Panc1 (cell line): ENCODE measurements around the gene SRD5A2. TPM values are rescaled to one million over a fixed set of nuclear protein-coding genes. Genes with fewer than 3 reads are reported as not detected.
A peak's percentile ranks its signal among the peaks of the same experiment; 100 is the strongest.

ENCODE experiments used
- ATAC-seq: fragments of 200-7000 bp; cut with Tn5 transposase; 2 replicates; pipeline ENCODE4 v1.9.1; 2020; ENCODE audit warnings: mild to moderate bottlenecking, moderate library complexity
- BruUV-seq: library from RNA; stranded (reverse); fragments of 400-500 nt; replicated peaks from 2 replicates; lab custom pipeline; 2021; lab: Mats Ljungman, UMichigan
- CTCF ChIA-PET: fragments of 300-600 bp; sonication (Branson Sonifier 250); formaldehyde crosslinking; loops from one replicate; lab custom pipeline; 2022; ENCODE audit warnings: antibody characterized with exemption; lab: Charles Lee
- POLR2A ChIA-PET: fragments of 300-600 bp; sonication (Branson Sonifier 250); formaldehyde crosslinking; loops from one replicate; lab custom pipeline; 2022; ENCODE audit warnings: antibody characterized with exemption; lab: Charles Lee
- DNase-seq: peaks from one replicate; pipeline ENCODE4 v3.0.0-alpha.2; 2010; ENCODE audit warnings: low read depth, low spot score
- H3K27ac ChIP-seq: 2 replicates; pipeline ENCODE4 v1.5.1; 2011; ENCODE audit warnings: mild to moderate bottlenecking, low read length, inconsistent platforms
- H3K27me3 ChIP-seq: fragments of 200-500 bp; sonication (Bioruptor generic); 2 replicates; pipeline ENCODE4 v1.6.0; 2014; ENCODE audit warnings: low read length, inconsistent platforms; ENCODE audit not compliant: control insufficient read depth, insufficient read depth
- H3K36me3 ChIP-seq: fragments of 200-500 bp; sonication (Bioruptor generic); 2 replicates; pipeline ENCODE4 v1.5.1; 2014; ENCODE audit warnings: inconsistent platforms, mild to moderate bottlenecking, low read length, moderate library complexity; ENCODE audit not compliant: control insufficient read depth, insufficient read depth
- H3K4me1 ChIP-seq: 2 replicates; pipeline ENCODE4 v1.5.1; 2011; ENCODE audit warnings: inconsistent platforms, mild to moderate bottlenecking, low read length, moderate library complexity; ENCODE audit not compliant: control insufficient read depth, insufficient read depth
- H3K4me3 ChIP-seq, 2 experiments: 2 replicates each; pipeline ENCODE4 v1.5.1; 2011 to 2012; ENCODE audit warnings: low read depth in 2 of 2, low read length in 2 of 2, mild to moderate bottlenecking in 2 of 2, inconsistent platforms in 1 of 2, moderate library complexity in 1 of 2
- H3K9me3 ChIP-seq: fragments of 200-500 bp; sonication (Bioruptor generic); 2 replicates; pipeline ENCODE4 v1.5.1; 2014; ENCODE audit warnings: low read depth, mild to moderate bottlenecking, inconsistent platforms, low read length, moderate library complexity; ENCODE audit not compliant: control insufficient read depth, insufficient read depth
- CTCF ChIP-seq: fragments of 450-650 bp; IDR thresholded peaks from 2 replicates; pipeline ENCODE4 v1.5.1; 2017; ENCODE audit warnings: mild to moderate bottlenecking
- POLR2AphosphoS5 ChIP-seq: IDR thresholded peaks from 2 replicates; pipeline ENCODE4 v1.6.1; 2012; ENCODE audit warnings: mild to moderate bottlenecking, low read depth, low read length, moderate library complexity
- REST ChIP-seq, 2 experiments: IDR thresholded peaks; 2 replicates each; pipeline ENCODE4 v1.6.1; 2011 to 2012; ENCODE audit warnings: low read depth in 2 of 2, control low read depth in 1 of 2, low read length in 1 of 2, mild to moderate bottlenecking in 1 of 2, moderate library complexity in 1 of 2; ENCODE audit not compliant: insufficient read depth in 1 of 2
- SIN3A ChIP-seq: IDR thresholded peaks from 2 replicates; pipeline ENCODE4 v1.6.1; 2012; ENCODE audit warnings: low read depth, mild to moderate bottlenecking, low read length, moderate library complexity, borderline replicate concordance; ENCODE audit not compliant: insufficient read depth
- TCF7L2 ChIP-seq: IDR thresholded peaks from 2 replicates; pipeline ENCODE4 v1.6.1; 2011; ENCODE audit warnings: mild to moderate bottlenecking, low read depth, low read length, inconsistent platforms
- in situ Hi-C: cut with HindIII; loops from 2 replicates; pipeline ENCODE4 v1.10.0; 2016; ENCODE audit warnings: low sequenced_read_pairs, low pct_unique_long_range_greater_than_20kb
- intact Hi-C: fragments of 100-400 bp; cut with micrococcal nuclease; formaldehyde crosslinking; loops from one replicate; pipeline ENCODE4 v1.10.0; 2022; ENCODE audit not compliant: unreplicated experiment
- total RNA-seq: library from RNA; stranded (reverse); gene quantifications from one replicate; pipeline ENCODE4 v1.2.1, GENCODE V29; 2021; ENCODE audit not compliant: unreplicated experiment

SRD5A2 gene
- total RNA-seq, 1 experiment from 2014 or later, result not detected

- in situ Hi-C loops, result no loop called here
- H3K27me3 ChIP-seq, result no peaks in the 10 kb centered on the region
- H3K27ac ChIP-seq, result no peak overlapping the region
- TF ChIP-seq REST (IDR thresholded peaks at IDR 0.05; ENCODE audit: insufficient read depth in 1 of 2, low read depth in 2 of 2, low read length in 1 of 2) (no peak), CTCF (peak; percentile 80), POLR2AphosphoS5 (no peak), TCF7L2 (no peak), SIN3A (no peak)
- POLR2A ChIA-PET, result no interaction called here
- H3K36me3 ChIP-seq, result no peaks in the 10 kb centered on the region
- no TSS peak for BruUV-seq
- intact Hi-C loops, result loop anchor here (5.0 to 10.0 kb wide), 2 partner anchors 112 to 289 kb away; partner anchors contain the start of genes EHD3 and XDH
- peak; percentile 33 for DNase-seq
- peak; percentile 69 for ATAC-seq
- CTCF ChIA-PET, result no interaction called here
- H3K4me1 ChIP-seq, result no peaks in the 10 kb centered on the region
- H3K4me3 ChIP-seq, result no peak overlapping the region
- no peaks in the 10 kb centered on the region for H3K9me3 ChIP-seq
These were observed 56.8 kb downstream of the SRD5A2 start for GRCh38 chr2:31523871-31524492.

GRCh38 chr2:31522786-31523185 lies 58.0 kb downstream of the SRD5A2 start:
- no TSS peak for BruUV-seq
- TF ChIP-seq SIN3A (no peak), CTCF (no peak), TCF7L2 (no peak), REST (IDR thresholded peaks at IDR 0.05; ENCODE audit: insufficient read depth in 1 of 2, low read depth in 2 of 2, low read length in 1 of 2) (no peak), POLR2AphosphoS5 (no peak)
- no peak for ATAC-seq
- DNase-seq, result no peak
- H3K36me3 ChIP-seq, result no peaks in the 10 kb centered on the region
- H3K27me3 ChIP-seq, result no peaks in the 10 kb centered on the region
- H3K4me3 ChIP-seq, result no peak overlapping the region
- intact Hi-C loops, result loop anchor here (5.0 to 10.0 kb wide), 2 partner anchors 110 to 288 kb away; partner anchors contain the start of genes EHD3 and XDH
- ChIA-PET POLR2A (no interaction called here), CTCF (interaction anchor here (0.7 to 1.1 kb wide), 2 partner anchors 175 to 213 kb away, joined by 3 read pairs; no protein-coding TSS in a partner anchor)
- H3K4me1 ChIP-seq, result no peaks in the 10 kb centered on the region
- H3K9me3 ChIP-seq, result no peaks in the 10 kb centered on the region
- in situ Hi-C loops, result no loop called here
- no peak overlapping the region for H3K27ac ChIP-seq
